Glutamatergic neuron (in vitro differentiated cells): ENCODE results near the gene FSTL5. TPM values are rescaled to one million over a fixed set of nuclear protein-coding genes. Genes with fewer than 3 reads are reported as not detected.

Experiments
- DNase-seq: peaks from one replicate; pipeline ENCODE4 v3.0.0; 2022
- H3K27ac Mint-ChIP-seq: one replicate; pipeline ENCODE4 v1.8.0; 2020; ENCODE audit warnings: mild to moderate bottlenecking, mixed read lengths, inconsistent platforms; ENCODE audit not compliant: unreplicated experiment
- H3K27me3 Mint-ChIP-seq: one replicate; pipeline ENCODE4 v1.8.0; 2020; ENCODE audit warnings: mild to moderate bottlenecking, moderate library complexity, mixed read lengths, inconsistent platforms; ENCODE audit not compliant: unreplicated experiment
- H3K36me3 Mint-ChIP-seq: one replicate; pipeline ENCODE4 v1.8.0; 2020; ENCODE audit warnings: mild to moderate bottlenecking, mixed read lengths, inconsistent platforms; ENCODE audit not compliant: unreplicated experiment
- H3K4me1 Mint-ChIP-seq: one replicate; pipeline ENCODE4 v1.8.0; 2020; ENCODE audit warnings: mild to moderate bottlenecking, low read depth, mixed read lengths, inconsistent platforms; ENCODE audit not compliant: unreplicated experiment
- H3K4me3 Mint-ChIP-seq: one replicate; pipeline ENCODE4 v1.8.0; 2020; ENCODE audit warnings: mild to moderate bottlenecking, mixed read lengths, inconsistent platforms; ENCODE audit not compliant: unreplicated experiment
- H3K9me3 Mint-ChIP-seq: one replicate; pipeline ENCODE4 v1.8.0; 2020; ENCODE audit warnings: mild to moderate bottlenecking, moderate library complexity, mixed read lengths, inconsistent platforms; ENCODE audit not compliant: unreplicated experiment
- total RNA-seq: library from RNA; stranded (reverse); fragmentation: NEBNext Ultra II Directional; extraction: Animal tissue kit (Norgen Biotek cat#: 25700); gene quantifications from one replicate; pipeline ENCODE4 v1.2.1, GENCODE V29; 2021; ENCODE audit not compliant: unreplicated experiment
- TF ChIP-seq, protein P1 (sequence below): fragments of 200-600 bp; sonication (generic); IDR thresholded peaks from one replicate; pipeline ENCODE4 v1.5.0; 2021; ENCODE audit not compliant: partially characterized antibody, unreplicated experiment

Gene FSTL5
- total RNA-seq, 1 donor from 2014 or later, result 9.2 TPM

DNA sequence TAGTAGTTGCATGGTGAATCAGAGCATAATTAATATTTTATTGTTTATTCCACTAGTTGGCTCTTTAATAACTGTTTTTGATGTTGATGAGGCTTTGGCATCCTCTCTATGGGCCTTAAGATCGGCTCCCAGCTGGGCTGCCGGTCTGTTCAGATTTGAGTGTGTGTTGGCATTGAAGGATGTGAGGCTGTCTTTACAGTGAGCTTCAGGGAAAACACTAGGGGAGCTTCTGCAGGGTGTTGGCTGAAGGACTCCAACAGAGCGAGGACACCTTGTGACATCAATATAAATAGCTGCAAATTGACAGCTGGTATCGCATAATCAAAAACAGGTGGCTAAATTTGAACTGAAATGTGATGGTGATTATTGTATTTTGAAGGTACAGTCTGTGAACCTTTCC lies 322.0 kb downstream of the FSTL5 start:
- no peaks in the 10 kb centered on the region for H3K36me3 Mint-ChIP-seq
- TF ChIP-seq, protein P1, sequence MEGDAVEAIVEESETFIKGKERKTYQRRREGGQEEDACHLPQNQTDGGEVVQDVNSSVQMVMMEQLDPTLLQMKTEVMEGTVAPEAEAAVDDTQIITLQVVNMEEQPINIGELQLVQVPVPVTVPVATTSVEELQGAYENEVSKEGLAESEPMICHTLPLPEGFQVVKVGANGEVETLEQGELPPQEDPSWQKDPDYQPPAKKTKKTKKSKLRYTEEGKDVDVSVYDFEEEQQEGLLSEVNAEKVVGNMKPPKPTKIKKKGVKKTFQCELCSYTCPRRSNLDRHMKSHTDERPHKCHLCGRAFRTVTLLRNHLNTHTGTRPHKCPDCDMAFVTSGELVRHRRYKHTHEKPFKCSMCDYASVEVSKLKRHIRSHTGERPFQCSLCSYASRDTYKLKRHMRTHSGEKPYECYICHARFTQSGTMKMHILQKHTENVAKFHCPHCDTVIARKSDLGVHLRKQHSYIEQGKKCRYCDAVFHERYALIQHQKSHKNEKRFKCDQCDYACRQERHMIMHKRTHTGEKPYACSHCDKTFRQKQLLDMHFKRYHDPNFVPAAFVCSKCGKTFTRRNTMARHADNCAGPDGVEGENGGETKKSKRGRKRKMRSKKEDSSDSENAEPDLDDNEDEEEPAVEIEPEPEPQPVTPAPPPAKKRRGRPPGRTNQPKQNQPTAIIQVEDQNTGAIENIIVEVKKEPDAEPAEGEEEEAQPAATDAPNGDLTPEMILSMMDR, result no peak
- H3K9me3 Mint-ChIP-seq, result no peaks in the 10 kb centered on the region
- H3K4me3 Mint-ChIP-seq, result no peak overlapping the region
- no peaks in the 10 kb centered on the region for H3K27me3 Mint-ChIP-seq
- no peak for DNase-seq
- no peak overlapping the region for H3K27ac Mint-ChIP-seq
- no peaks in the 10 kb centered on the region for H3K4me1 Mint-ChIP-seq

- Mint-ChIP-seq H3K27ac (no peak overlapping the region), H3K9me3 (peaks cover 1% of the 10 kb centered on the region), H3K36me3 (no peaks in the 10 kb centered on the region), H3K4me1 (no peaks in the 10 kb centered on the region), H3K27me3 (no peaks in the 10 kb centered on the region), H3K4me3 (no peak overlapping the region)
- TF ChIP-seq, protein P1, result no peak
- DNase-seq, result no peak
Observed at GRCh38 chr4:161829591-161829990, 334.2 kb downstream of the FSTL5 start.

- Mint-ChIP-seq H3K27me3 (no peaks in the 10 kb centered on the region), H3K27ac (no peak overlapping the region)
- TF ChIP-seq, protein P1, result no peak
Observed at GRCh38 chr4:161828061-161828460, 335.7 kb downstream of the FSTL5 start.

GRCh38 chr4:161827013-161827412 lies 336.8 kb downstream of the FSTL5 start:
- TF ChIP-seq, protein P1, result no peak
- Mint-ChIP-seq H3K4me3 (no peak overlapping the region), H3K9me3 (no peaks in the 10 kb centered on the region), H3K36me3 (no peaks in the 10 kb centered on the region), H3K4me1 (no peaks in the 10 kb centered on the region), H3K27me3 (no peaks in the 10 kb centered on the region), H3K27ac (no peak overlapping the region)
- no peak for DNase-seq

More at GRCh38 chr4:161828061-161828460, 335.7 kb downstream of the FSTL5 start:
- no peaks in the 10 kb centered on the region for H3K9me3 Mint-ChIP-seq
- no peak overlapping the region for H3K4me3 Mint-ChIP-seq
- H3K4me1 Mint-ChIP-seq, result no peaks in the 10 kb centered on the region
- H3K36me3 Mint-ChIP-seq, result no peaks in the 10 kb centered on the region
- no peak for DNase-seq

- Mint-ChIP-seq H3K4me1 (no peaks in the 10 kb centered on the region), H3K36me3 (no peaks in the 10 kb centered on the region), H3K27me3 (no peaks in the 10 kb centered on the region), H3K27ac (no peak overlapping the region), H3K4me3 (no peak overlapping the region), H3K9me3 (no peaks in the 10 kb centered on the region)
- DNase-seq, result no peak
- TF ChIP-seq, protein P1, result no peak
Observed at GRCh38 chr4:161823450-161823849, 340.4 kb downstream of the FSTL5 start.
